Spleen (tissue), 7 donors: ENCODE measurements around the gene ARFGAP1.

Source experiments
- POLR2AphosphoS5 ChIP-seq, 3 donors: sonication (generic); formaldehyde crosslinking; IDR thresholded peaks; one replicate each; pipeline ENCODE4 v1.5.1; 2017; ENCODE audit warnings: antibody characterized with exemption in 3 of 3
- TF ChIP-seq, protein P1 (sequence below), 11 experiments: fragments of 200-600 bp in 7 of 11; fragments of 450-650 bp in 4 of 11; sonication (generic) in 4 of 11; IDR thresholded peaks in 8 of 11; conservative IDR thresholded peaks in 3 of 11; 1 replicate in 7 of 11; 2 replicates in 4 of 11; pipeline versions ENCODE4 v1.4.0 to v1.8.0; 2016 to 2021; ENCODE audit warnings: antibody characterized with exemption in 11 of 11, inconsistent platforms in 4 of 11, mild to moderate bottlenecking in 1 of 11
- donor health status: DM: no; HTN: no; CAD: no; lungs with moderate emphysema.
- donor health status: DM: no; HTN: no; CAD: no.
- donor health status: DM: no; HTN: no; CAD: no.

DNA sequence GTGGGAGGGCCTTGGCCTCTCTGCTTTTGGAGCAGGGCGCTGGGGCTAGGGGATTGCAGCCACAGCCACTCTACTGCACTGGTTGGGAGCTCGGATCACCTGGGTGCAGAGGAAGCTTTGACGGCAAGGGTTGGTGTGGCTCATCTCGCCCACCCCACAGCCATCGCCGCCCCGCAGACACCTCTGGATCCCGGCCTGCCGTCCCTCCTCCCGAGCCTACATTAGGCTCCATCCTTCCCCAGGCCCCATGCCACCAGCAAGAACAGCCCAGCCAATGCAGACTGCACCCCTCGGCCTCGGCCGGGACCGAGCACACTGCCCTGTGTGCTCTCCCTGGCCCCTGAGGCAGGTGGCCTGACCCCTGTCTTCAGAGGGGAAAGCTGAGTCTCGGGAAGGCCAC lies 12.1 kb upstream of the ARFGAP1 start:
- TF ChIP-seq, protein P1, sequence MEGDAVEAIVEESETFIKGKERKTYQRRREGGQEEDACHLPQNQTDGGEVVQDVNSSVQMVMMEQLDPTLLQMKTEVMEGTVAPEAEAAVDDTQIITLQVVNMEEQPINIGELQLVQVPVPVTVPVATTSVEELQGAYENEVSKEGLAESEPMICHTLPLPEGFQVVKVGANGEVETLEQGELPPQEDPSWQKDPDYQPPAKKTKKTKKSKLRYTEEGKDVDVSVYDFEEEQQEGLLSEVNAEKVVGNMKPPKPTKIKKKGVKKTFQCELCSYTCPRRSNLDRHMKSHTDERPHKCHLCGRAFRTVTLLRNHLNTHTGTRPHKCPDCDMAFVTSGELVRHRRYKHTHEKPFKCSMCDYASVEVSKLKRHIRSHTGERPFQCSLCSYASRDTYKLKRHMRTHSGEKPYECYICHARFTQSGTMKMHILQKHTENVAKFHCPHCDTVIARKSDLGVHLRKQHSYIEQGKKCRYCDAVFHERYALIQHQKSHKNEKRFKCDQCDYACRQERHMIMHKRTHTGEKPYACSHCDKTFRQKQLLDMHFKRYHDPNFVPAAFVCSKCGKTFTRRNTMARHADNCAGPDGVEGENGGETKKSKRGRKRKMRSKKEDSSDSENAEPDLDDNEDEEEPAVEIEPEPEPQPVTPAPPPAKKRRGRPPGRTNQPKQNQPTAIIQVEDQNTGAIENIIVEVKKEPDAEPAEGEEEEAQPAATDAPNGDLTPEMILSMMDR (IDR thresholded peaks at IDR 0.05 in 8 of 11, conservative IDR thresholded peaks at IDR 0.05 in 3 of 11), result no peak
- no peak for TF ChIP-seq POLR2AphosphoS5 (IDR thresholded peaks at IDR 0.05)
